GM20000 (cell line): ENCODE results near the gene KCNE1.

ENCODE experiments used
- DNase-seq: peaks from one replicate; pipeline ENCODE4 v3.0.0; 2012; ENCODE audit warnings: low spot score
- CTCF ChIP-seq: IDR thresholded peaks from 2 replicates; pipeline ENCODE4 v1.5.1; 2012; ENCODE audit warnings: mild to moderate bottlenecking, control low read depth; ENCODE audit errors: extremely low read depth, missing control alignments

The KCNE1 gene

DNA sequence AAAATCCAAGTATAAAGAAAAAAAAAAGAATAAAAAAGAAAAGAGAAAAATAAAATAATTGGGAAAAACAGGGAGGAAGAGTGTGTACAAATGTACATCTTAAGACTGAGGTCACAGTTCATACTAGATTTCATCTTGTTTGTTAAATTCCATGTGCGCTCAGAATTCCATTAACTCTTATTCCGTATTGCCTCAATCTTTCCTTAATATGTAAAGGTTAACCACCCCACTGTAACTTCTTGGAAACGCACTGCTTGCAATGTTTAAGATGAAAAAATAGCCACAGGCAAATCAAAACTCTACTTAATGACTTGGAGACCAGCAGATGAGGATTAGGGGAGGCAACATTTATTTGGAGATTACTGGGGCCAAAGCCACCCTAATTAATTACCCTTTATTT lies 23.9 kb upstream of the KCNE1 start:
- DNase-seq, result no peak
- no peak for TF ChIP-seq CTCF

GRCh38 chr21:34534522-34534921 lies 22.5 kb upstream of the KCNE1 start:
- TF ChIP-seq CTCF, result no peak
- DNase-seq, result peak; percentile 25

- no peak for TF ChIP-seq CTCF
Measured at GRCh38 chr21:34533938-34534337, 21.9 kb upstream of the KCNE1 start.

GRCh38 chr21:34531399-34531798 lies 19.4 kb upstream of the KCNE1 start:
- DNase-seq, result no peak
- TF ChIP-seq CTCF, result no peak

More at GRCh38 chr21:34533938-34534337, 21.9 kb upstream of the KCNE1 start:
- no peak for DNase-seq

DNA sequence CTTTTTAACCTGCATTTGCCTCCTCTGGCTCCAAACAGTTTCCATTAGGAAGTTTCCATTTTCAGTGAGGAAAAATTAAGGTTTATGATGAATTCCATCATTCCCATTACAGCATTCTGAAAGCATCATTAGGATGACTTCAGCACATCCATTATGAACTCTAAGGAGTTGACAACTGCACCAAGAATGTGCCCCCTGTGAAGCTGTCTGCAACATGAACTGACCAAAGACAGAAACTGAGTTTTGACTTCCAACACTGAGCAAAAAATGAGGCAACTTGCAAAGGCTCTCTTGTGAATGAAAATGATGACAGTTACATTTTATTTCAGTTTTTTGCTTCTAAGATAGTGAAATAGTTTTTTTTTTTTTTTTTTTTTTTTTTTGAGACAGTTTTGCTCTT lies 18.3 kb upstream of the KCNE1 start:
- DNase-seq, result no peak
- TF ChIP-seq CTCF, result no peak

DNA sequence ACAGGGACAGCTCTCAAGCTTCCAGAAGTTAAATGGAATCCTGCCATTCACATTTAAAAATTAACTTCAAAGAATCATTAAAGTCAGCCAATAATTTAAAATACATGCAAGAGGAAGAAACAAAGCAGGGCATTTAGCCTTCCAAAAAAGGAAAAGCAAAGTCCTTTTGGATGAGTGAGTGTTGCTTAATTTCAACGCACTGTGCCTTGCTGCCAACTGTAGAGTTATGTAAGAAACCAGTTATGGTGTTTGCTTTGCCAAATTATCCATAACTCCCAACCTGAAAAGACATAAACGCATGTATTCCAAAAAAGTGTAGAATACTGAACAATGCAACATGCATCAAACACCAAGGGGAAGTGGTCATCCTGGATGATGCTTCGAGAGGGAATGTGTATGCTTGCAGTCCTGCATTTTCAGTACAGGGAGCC lies 16.1 kb upstream of the KCNE1 start:
- TF ChIP-seq CTCF, result no peak
- no peak for DNase-seq

GRCh38 chr21:34526618-34527290 lies 14.7 kb upstream of the KCNE1 start:
- DNase-seq, result peak; percentile 36
- no peak for TF ChIP-seq CTCF
